Keratinocyte (primary cell): ENCODE results near the gene GSDMA. TPM values are rescaled to one million over a fixed set of nuclear protein-coding genes. Genes with fewer than 3 reads are reported as not detected.

Experiments used
- DNase-seq: peaks from one replicate; pipeline ENCODE4 v3.0.0-alpha.2; 2011; ENCODE audit warnings: low read depth, missing footprints, low spot score
- FAIRE-seq: peaks from 2 replicates; lab custom pipeline; 2011; peaks lifted over from hg19 to GRCh38; lab: Jason Lieb, UNC
- H2AFZ ChIP-seq: 2 replicates; pipeline ENCODE4 v1.6.0; 2012; ENCODE audit warnings: low read length, control low read depth, inconsistent platforms; ENCODE audit not compliant: control insufficient read depth
- H3K27ac ChIP-seq: 2 replicates; pipeline ENCODE4 v1.5.1; 2011; ENCODE audit warnings: low read length; ENCODE audit not compliant: control insufficient read depth, insufficient read depth
- H3K27me3 ChIP-seq: 3 replicates; pipeline ENCODE4 v1.6.0; 2011; ENCODE audit warnings: low read length; ENCODE audit not compliant: control insufficient read depth, insufficient read depth; ENCODE audit errors: extremely low read depth
- H3K36me3 ChIP-seq, 2 experiments: 2 replicates in 1 of 2; 3 replicates in 1 of 2; pipeline ENCODE4 v1.5.1; 2011; ENCODE audit warnings: low read length in 2 of 2, mild to moderate bottlenecking in 1 of 2; ENCODE audit not compliant: control insufficient read depth in 2 of 2, insufficient read depth in 2 of 2; ENCODE audit errors: extremely low read depth in 1 of 2
- H3K4me1 ChIP-seq: 3 replicates; pipeline ENCODE4 v1.5.1; 2011; ENCODE audit warnings: low read length; ENCODE audit not compliant: control insufficient read depth, insufficient read depth; ENCODE audit errors: extremely low read depth
- H3K4me2 ChIP-seq: 3 replicates; pipeline ENCODE4 v1.6.0; 2011; ENCODE audit warnings: low read depth, low read length; ENCODE audit not compliant: control insufficient read depth, insufficient read depth; ENCODE audit errors: extremely low read depth
- H3K4me3 ChIP-seq, 3 experiments: fragments of 200-600 bp in 1 of 3; sonication (generic) in 1 of 3; 2 replicates in 2 of 3; 3 replicates in 1 of 3; pipeline ENCODE4 v1.5.1; 2011 to 2016; ENCODE audit warnings: low read length in 3 of 3, mild to moderate bottlenecking in 3 of 3, control low read depth in 2 of 3, inconsistent platforms in 1 of 3, low read depth in 1 of 3, mixed read lengths in 1 of 3, mixed run types in 1 of 3, moderate library complexity in 1 of 3; ENCODE audit not compliant: control insufficient read depth in 2 of 3, insufficient read depth in 2 of 3; ENCODE audit errors: extremely low read depth in 1 of 3
- H3K79me2 ChIP-seq: 2 replicates; pipeline ENCODE4 v1.6.0; 2012; ENCODE audit warnings: low read length; ENCODE audit not compliant: control insufficient read depth, insufficient read depth
- H3K9ac ChIP-seq: 3 replicates; pipeline ENCODE4 v1.6.0; 2011; ENCODE audit warnings: low read length; ENCODE audit not compliant: control insufficient read depth, insufficient read depth; ENCODE audit errors: extremely low read depth
- H3K9me1 ChIP-seq: 3 replicates; pipeline ENCODE4 v1.6.0; 2011; ENCODE audit warnings: low read length; ENCODE audit not compliant: control insufficient read depth, insufficient read depth; ENCODE audit errors: extremely low read depth
- H3K9me3 ChIP-seq: 2 replicates; pipeline ENCODE4 v1.5.1; 2012; ENCODE audit warnings: low read depth, low read length; ENCODE audit not compliant: control insufficient read depth
- H4K20me1 ChIP-seq: 3 replicates; pipeline ENCODE4 v1.6.0; 2011; ENCODE audit warnings: low read length; ENCODE audit not compliant: control insufficient read depth, insufficient read depth; ENCODE audit errors: extremely low read depth
- CTCF ChIP-seq, 3 experiments: IDR thresholded peaks in 1 of 3; conservative IDR thresholded peaks in 1 of 3; optimal IDR thresholded peaks in 1 of 3; 2 replicates in 2 of 3; 3 replicates in 1 of 3; pipeline versions ENCODE3 to v1.5.1; 2011; ENCODE audit warnings: low read length in 3 of 3, mild to moderate bottlenecking in 3 of 3, moderate library complexity in 2 of 3, control low read depth in 1 of 3, inconsistent platforms in 1 of 3; ENCODE audit not compliant: insufficient read depth in 2 of 3; ENCODE audit errors: extremely low read depth in 1 of 3
- EZH2 ChIP-seq: IDR thresholded peaks from one replicate; pipeline ENCODE4 v1.6.1; 2012; ENCODE audit warnings: inconsistent platforms, mild to moderate bottlenecking, low read length, moderate library complexity
- dilution Hi-C: fragments of 300-500 bp; cut with MboI; formaldehyde crosslinking; loops from one replicate; pipeline ENCODE4 v1.7.0; 2020; ENCODE audit warnings: low sequenced_read_pairs; ENCODE audit not compliant: extremely low pct_ligation_motif_present
- polyA plus RNA-seq, 5 experiments: library from polyadenylated mRNA; depleted of rRNA in 3 of 5; stranded (reverse) in 3 of 5; stranded (forward) in 1 of 5; unstranded in 1 of 5; fragments of >200 nt; gene quantifications; 1 replicate in 1 of 5; 2 replicates in 3 of 5; 3 replicates in 1 of 5; pipeline versions ENCODE4 v1.2.1 to v1.2.3, GENCODE V29; 2011 to 2012; ENCODE audit warnings: missing spikeins in 2 of 5, low read depth in 1 of 5, low replicate concordance in 1 of 5

The GSDMA gene
- polyA plus RNA-seq, 1 donor (not counting 4 experiments of a cell fraction or from before 2014, with no cell fraction given), result 5.0 TPM

GRCh38 chr17:39923230-39923629 is 39.6 kb upstream of the GSDMA start:
- H3K36me3 ChIP-seq, result peaks cover 24 to 33% of the 10 kb centered on the region in 2 experiments
- H3K4me2 ChIP-seq, result no peak overlapping the region
- no peaks in the 10 kb centered on the region for H3K27me3 ChIP-seq
- H3K27ac ChIP-seq, result no peak overlapping the region
- TF ChIP-seq EZH2 (no peak), CTCF (optimal IDR thresholded peaks at IDR 0.05 in 1 of 3, IDR thresholded peaks at IDR 0.05 in 1 of 3, conservative IDR thresholded peaks at IDR 0.05 in 1 of 3; ENCODE audit: extremely low read depth in 1 of 3, insufficient read depth in 2 of 3, low read length in 3 of 3) (no peak)
- H3K4me3 ChIP-seq, result no peak overlapping the region
- peaks cover 4% of the 10 kb centered on the region for H4K20me1 ChIP-seq
- DNase-seq, result no peak
- H3K9ac ChIP-seq, result no peak overlapping the region
- no peaks in the 10 kb centered on the region for H3K9me3 ChIP-seq
- peaks cover 6% of the 10 kb centered on the region for H3K9me1 ChIP-seq
- H3K4me1 ChIP-seq, result peaks cover 17% of the 10 kb centered on the region
- H3K79me2 ChIP-seq, result peaks cover 23% of the 10 kb centered on the region
- no peak overlapping the region for H2AFZ ChIP-seq
- dilution Hi-C loops, result no loop called here
- FAIRE-seq, result no peak

GRCh38 chr17:39923836-39924690 is 38.7 kb upstream of the GSDMA start:
- DNase-seq, result no peak
- H2AFZ ChIP-seq, result no peak overlapping the region
- no peak overlapping the region for H3K9ac ChIP-seq
- H3K9me1 ChIP-seq, result peaks cover 6% of the 10 kb centered on the region
- peaks cover 25% of the 10 kb centered on the region for H3K4me1 ChIP-seq
- TF ChIP-seq EZH2 (no peak), CTCF (optimal IDR thresholded peaks at IDR 0.05 in 1 of 3, IDR thresholded peaks at IDR 0.05 in 1 of 3, conservative IDR thresholded peaks at IDR 0.05 in 1 of 3; ENCODE audit: extremely low read depth in 1 of 3, insufficient read depth in 2 of 3, low read length in 3 of 3) (peak in 1 of 3 experiments; percentile 2)
- H3K27me3 ChIP-seq, result no peaks in the 10 kb centered on the region
- H3K4me2 ChIP-seq, result no peak overlapping the region
- no peak overlapping the region for H3K4me3 ChIP-seq
- H3K79me2 ChIP-seq, result peaks cover 23% of the 10 kb centered on the region
- FAIRE-seq, result no peak
- dilution Hi-C loops, result no loop called here
- no peak overlapping the region for H3K27ac ChIP-seq
- no peaks in the 10 kb centered on the region for H3K9me3 ChIP-seq
- H4K20me1 ChIP-seq, result peaks cover 4% of the 10 kb centered on the region
- H3K36me3 ChIP-seq, result peaks cover 23 to 33% of the 10 kb centered on the region in 2 experiments
